CD4-positive, alpha-beta T cell treated with Interleukin-6 at 100 ng/mL for 8 hours (primary cell): ENCODE data around the gene ABCB6.
A peak's percentile ranks its signal among the peaks of the same experiment; 100 is the strongest.
"Not testable (repeated sequence)": the region's sequence is repeated elsewhere in the genome, so short reads cannot be mapped to it uniquely, and the experiment has no call there.

Experiments
- DNase-seq: peaks from one replicate; pipeline ENCODE4 v3.0.0-alpha.2; 2020; ENCODE audit warnings: mixed read lengths, low spot score

ABCB6 gene

GRCh38 chr2:219213486-219214071, 5.2 kb downstream of the ABCB6 start:
- no peak for DNase-seq

DNA sequence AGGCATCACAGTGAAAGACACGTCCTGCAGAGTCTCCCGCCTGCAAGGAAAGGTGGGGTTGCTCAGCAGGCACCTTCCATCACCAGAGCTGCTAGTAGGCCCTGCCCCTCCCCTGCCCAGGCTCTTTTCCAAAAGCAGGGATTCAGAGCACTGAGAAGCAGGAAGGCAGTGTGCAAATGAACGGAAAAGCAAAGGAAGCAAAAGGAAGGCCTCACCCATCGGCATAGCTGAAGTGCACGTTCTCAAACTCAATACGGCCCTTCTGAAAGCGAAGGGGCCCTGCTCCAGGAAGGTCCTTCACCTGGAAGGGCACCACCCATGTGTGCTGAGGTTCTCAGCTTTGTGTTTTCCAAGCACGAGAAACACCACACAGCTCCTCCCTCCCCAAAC, 5.7 kb downstream of the ABCB6 start:
- DNase-seq, result no peak

DNA sequence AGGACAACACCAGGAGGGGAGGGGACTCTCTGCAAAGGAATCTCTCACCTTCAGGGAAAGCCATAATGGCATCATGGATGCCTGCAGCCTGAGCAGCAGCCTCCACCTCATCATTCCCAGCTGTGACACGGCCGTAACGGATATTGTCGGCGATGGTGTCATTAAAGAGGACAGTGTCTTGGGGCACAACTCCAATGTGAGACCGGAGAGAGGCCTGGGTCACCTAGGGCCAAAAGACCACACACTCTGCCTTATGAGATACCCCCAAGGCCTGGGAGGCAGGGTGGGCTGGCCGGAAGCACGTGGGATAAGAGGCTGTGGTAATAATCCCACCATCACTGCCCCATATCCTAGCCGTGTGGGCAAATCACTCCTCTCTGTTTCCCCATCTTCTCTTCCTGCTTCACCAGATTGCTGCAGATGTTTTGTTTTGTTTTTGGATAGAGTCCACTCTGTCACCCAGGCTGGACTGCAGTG, 7.8 kb downstream of the ABCB6 start:
- no peak for DNase-seq

DNA sequence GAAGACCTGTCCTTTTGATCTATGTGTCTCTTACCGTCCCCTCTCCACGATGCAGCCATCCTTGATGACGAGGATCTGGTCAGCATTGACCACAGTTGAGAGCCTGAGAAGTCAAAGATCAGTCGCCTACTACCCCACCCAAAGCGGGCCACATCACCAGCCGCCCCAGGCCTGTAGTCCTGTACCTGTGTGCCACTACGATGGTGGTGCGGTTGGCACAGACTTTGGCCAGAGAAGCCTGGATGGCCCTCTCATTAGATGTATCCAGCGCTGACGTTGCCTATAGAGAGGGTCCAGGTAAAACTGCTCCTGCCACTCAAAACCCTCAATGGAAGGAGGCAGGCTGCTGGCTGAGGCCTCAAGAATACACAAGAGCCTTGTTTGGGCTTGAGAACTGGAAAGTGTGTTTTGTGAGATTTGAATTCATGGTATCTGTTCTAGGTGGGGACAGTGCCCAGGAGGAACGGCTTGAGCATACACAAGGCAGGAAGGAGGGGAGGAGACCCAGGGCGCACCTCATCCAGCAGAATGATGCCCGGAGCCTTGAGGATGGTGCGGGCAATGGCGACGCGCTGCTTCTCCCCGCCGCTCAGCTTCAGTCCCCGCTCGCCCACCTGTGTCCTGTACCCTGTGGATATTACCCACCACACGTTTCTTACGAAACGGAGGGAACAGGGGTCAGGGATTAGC, 8.4 kb downstream of the ABCB6 start:
- no peak for DNase-seq

- DNase-seq, result no peak
Measured at GRCh38 chr2:219209236-219210195, 9.2 kb downstream of the ABCB6 start.

DNA sequence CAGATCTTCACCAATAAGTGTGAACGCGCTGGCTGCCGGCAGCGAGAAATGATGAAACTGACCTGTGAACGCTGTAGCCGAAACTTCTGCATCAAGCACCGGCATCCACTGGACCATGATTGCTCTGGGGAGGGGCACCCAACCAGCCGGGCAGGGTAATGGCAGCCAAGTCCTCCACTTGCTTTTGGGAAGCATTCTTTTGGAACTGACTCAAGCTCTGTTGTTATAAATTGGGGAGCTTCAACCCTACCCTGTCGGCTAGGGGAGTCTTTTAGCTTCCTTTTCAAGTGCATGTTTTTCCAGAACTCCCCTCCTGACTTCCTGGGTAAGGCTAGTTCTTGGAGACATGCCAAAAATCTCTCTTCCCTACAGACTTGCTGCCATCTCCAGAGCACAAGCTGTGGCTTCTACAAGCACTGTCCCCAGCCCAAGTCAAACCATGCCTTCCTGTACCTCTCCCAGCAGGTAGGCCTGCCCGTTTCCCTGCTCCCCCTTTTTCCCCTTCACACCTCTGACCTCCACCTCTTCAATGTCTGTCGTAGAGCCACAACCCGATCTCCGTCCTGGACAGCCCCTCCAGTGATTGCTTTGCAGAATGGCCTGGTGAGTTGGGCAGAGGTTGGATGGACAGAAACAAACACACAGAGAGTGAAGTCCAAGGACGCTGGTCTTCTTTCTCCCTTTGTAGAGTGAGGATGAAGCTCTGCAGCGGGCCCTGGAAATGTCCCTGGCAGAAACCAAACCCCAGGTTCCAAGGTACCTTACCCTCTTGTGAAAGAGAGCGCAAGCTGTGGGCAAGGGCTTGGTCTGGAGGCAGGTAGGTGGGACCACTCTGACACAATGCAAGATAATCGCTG, 10.6 kb downstream of the ABCB6 start:
- no peak for DNase-seq

DNA sequence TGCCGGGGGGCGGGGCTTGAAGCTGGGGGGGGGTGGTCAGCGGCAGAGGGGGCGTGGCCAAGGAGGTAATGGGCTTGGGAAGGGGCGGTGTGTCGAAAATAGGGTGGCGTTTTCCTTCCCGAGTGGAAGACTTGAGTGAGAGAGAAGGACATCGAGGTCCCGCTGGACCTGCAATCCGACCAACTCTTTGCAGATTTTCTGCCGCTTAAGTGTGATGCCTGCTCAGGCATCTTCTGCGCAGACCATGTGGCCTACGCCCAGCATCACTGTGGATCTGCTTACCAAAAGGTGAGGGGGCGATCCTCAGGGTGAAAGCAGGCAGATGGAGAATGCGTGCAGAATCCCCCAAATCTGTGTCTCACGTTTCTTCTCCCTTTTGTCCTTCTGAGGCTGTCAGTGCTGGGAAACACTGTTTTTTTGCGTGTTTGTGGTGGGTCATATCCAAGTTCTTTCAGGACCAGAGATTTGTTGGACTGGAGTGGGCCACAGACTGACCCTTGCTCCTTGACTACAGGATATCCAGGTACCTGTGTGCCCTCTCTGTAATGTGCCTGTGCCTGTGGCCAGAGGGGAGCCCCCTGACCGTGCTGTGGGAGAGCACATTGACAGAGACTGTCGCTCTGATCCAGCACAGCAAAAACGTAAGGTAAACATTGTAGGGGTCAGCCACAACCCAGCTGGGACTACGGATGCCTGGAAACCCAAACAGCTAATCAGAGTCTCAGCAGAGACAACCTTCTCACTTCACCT, 11.4 kb downstream of the ABCB6 start:
- DNase-seq, result no peak

- peak; percentile 94 for DNase-seq
Measured at GRCh38 chr2:219206328-219207133, 12.2 kb downstream of the ABCB6 start, which contains the start of gene ZFAND2B. Gene ZFAND2B (plus strand): TSS chr2:219206782. CDS start chr2:219206988, 206 bp downstream.

DNA sequence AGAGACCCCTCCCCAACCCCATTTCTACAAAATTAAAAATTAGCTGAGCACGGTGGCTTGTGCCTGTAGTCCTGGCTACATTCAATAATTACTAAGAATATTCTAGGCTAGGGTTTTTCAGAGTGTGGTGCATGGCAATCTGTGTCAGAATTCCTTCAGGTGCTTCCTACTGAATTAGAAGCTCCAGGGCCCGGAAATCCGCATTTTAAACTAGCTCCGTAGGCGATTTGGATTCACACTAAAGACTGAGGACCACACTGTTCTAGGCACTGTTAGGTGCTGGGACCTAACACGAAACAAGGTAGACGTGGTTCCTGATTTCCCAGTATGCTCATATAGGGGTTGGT, 12.8 kb downstream of the ABCB6 start:
- DNase-seq, result no peak

- DNase-seq, result no peak
Measured at GRCh38 chr2:219205165-219205538, 13.6 kb downstream of the ABCB6 start.

- DNase-seq, result no peak
Measured at GRCh38 chr2:219204425-219205164, 14.2 kb downstream of the ABCB6 start.

- DNase-seq, result not testable (repeated sequence)
Measured at GRCh38 chr2:219201331-219201730, 17.4 kb downstream of the ABCB6 start.

DNA sequence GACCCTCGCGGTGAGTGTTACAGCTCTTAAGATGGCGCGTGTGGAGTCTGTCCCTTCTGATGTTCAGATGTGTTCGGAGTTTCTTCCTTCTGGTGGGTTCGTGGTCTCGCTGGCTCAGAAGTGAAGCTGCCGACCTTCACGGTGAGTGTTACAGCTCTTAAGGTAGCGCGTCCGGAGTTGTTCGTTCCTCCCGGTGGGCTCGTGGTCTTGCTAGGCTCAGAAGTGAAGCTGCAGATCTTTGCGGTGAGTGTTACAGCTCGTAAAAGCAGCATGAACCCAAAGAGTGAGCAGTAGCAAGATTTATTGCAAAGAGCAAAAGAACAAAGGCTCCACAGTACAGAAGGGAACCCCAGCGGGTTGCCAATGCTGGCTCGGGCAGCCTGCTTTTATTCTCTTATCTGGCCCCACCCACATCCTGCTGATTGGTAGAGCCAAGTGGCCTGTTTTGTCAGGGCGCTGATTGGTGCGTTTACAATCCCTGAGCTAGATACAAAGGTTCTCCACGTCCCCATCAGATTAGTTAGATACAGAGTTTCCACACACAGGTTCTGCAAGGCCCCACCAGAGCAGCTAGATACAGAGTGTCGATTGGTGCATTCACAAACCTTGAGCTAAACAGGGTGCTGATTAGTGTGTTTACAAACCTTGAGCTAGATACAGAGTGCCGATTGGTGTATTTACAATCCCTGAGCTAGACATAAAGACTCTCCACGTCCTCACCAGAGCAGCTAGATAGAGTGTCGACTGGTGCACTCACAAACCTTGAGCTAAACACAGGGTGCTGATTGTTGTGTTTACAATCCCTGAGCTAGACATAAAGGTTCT, 18.0 kb downstream of the ABCB6 start:
- not testable (repeated sequence) for DNase-seq

GRCh38 chr2:219199470-219200211, 19.1 kb downstream of the ABCB6 start:
- DNase-seq, result no peak

- DNase-seq, result no peak
Measured at GRCh38 chr2:219198974-219199373, 19.8 kb downstream of the ABCB6 start.

DNA sequence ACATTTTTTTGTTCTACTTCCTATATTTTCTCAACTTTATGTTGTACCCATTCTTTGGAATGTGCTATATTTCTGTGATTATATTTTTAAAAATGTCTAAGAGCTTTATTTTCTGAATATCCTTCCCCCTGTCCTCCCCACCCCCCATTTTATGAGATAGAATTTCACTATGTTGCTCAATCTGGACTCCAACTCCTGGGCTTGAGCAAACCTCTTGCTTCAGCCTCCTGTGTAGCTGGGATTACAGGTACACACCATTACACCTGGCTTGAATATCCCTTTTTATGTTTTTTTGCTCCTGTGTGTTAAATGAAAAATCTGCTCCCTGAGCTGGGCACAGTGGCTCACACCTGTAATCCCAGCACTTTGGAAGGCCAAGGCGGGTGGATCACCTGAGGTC, 21.4 kb downstream of the ABCB6 start:
- DNase-seq, result no peak

DNA sequence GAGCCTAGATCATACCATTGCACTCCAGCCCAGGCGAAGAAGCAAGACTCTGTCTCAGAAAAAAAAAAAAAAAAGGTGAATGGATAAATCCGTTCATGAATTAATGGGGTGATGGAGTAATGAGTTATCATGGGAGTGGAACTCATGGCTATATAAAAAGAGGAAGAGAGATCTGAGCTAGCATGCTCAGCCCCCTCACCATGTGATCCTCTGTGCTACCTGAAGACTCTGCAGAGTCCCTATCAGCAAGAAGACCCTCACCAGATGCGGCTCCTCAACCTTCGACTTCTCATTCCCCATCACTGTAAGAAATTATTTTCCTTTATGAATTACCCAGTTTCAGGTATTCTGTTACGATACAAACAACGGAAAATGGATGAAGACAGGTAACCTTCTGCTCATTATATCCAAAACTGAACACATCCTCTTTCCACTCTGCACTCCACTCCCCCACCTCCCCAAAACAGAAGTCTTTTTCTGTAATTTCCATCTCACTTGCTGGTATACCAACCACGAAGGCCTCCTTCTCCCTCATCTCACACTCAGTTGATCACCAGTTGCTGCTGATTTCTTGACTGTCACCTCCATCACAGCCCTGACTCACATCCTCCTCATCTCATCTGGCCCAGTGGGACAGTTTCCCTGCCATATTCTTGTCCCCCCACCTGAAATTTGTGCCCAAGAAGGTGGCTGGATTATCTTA, 31.9 kb downstream of the ABCB6 start:
- no peak for DNase-seq
